ENCODE results near the gene LRRN4. TPM values are rescaled to one million over a fixed set of nuclear protein-coding genes. Genes with fewer than 3 reads are reported as not detected.

LRRN4 gene
- total RNA-seq, 1 donor from 2014 or later, result 0.43 TPM

Other genes starting within 250 kb of the LRRN4 start
- gene CHGB, start 142.6 kb downstream of the LRRN4 start, total RNA-seq, result 0.69 TPM
- 6.0 TPM for gene TRMT6, start 103.5 kb downstream of the LRRN4 start, total RNA-seq
- 4.1 TPM for gene MCM8, start 103.4 kb downstream of the LRRN4 start, total RNA-seq
- gene CRLS1, start 47.9 kb downstream of the LRRN4 start, total RNA-seq, result 51.3 TPM
- gene FERMT1, start 69.0 kb upstream of the LRRN4 start, total RNA-seq, result 9.2 TPM

All from mucosa of gallbladder (tissue), 1 donor.